ENCODE measurements around the gene ERLEC1. TPM values are rescaled to one million over a fixed set of nuclear protein-coding genes. Genes with fewer than 3 reads are reported as not detected.

ERLEC1 gene
- total and polyA plus RNA-seq, 2 of the 4 experiments (the other 2 are of a cell fraction): 40.3 to 53.4 TPM

- Histone ChIP-seq H3K9me3 (ENCODE audit: control insufficient read depth, insufficient read depth, low read length) (no peaks in the 10 kb centered on the region), H3K4me2 (ENCODE audit: low read depth, low read length) (no peak overlapping the region), H2BK5ac (ENCODE audit: low read depth, low read length, poor library complexity, severe bottlenecking) (no peak overlapping the region), H3K27ac (ENCODE audit: insufficient read depth, low read length) (no peak overlapping the region), H2BK20ac (ENCODE audit: low read depth, low read length) (no peak overlapping the region), H3K9ac (ENCODE audit: low read depth, low read length) (no peak overlapping the region), H3K79me1 (ENCODE audit: low read depth in 1 of 2, low read length in 2 of 2) (no peaks in the 10 kb centered on the region), H3K36me3 (ENCODE audit: control insufficient read depth, insufficient read depth, low read length) (no peaks in the 10 kb centered on the region), H4K5ac (ENCODE audit: low read depth, low read length) (no peak overlapping the region), H2AFZ (replicated peaks; ENCODE audit: low read length, poor library complexity) (no peak overlapping the region), H2AK9ac (replicated peaks; ENCODE audit: low read depth, low read length, poor library complexity) (no peak overlapping the region), H4K91ac (ENCODE audit: insufficient read depth, low read depth, low read length) (no peak overlapping the region), H3K23ac (ENCODE audit: low read depth, low read length) (no peak overlapping the region), H2BK15ac (ENCODE audit: low read depth, low read length) (no peak overlapping the region), H2AK5ac (ENCODE audit: low read depth, low read length) (no peak overlapping the region), H3K4me1 (ENCODE audit: control insufficient read depth, insufficient read depth, low read length) (0 out of 2 replicates have a peak, but pooled peaks cover 5% of the 10 kb centered on the region), H3K14ac (replicated peaks; ENCODE audit: low read depth, low read length) (no peak overlapping the region), H4K8ac (ENCODE audit: low read depth in 2 of 2, low read length in 2 of 2) (no peak overlapping the region), H3K4me3 (ENCODE audit: insufficient read depth, low read depth, low read length) (no peak overlapping the region), H3K56ac (ENCODE audit: extremely low read depth, insufficient read depth, low read length) (no peak overlapping the region), H3K4ac (ENCODE audit: low read depth, low read length) (no peak overlapping the region), H2BK120ac (ENCODE audit: low read depth, low read length) (no peak overlapping the region), H3K27me3 (ENCODE audit: control insufficient read depth, insufficient read depth, low read length) (no peaks in the 10 kb centered on the region), H4K20me1 (ENCODE audit: insufficient read depth, low read length) (no peaks in the 10 kb centered on the region), H3K9me1 (ENCODE audit: insufficient read depth, low read length) (no peaks in the 10 kb centered on the region), H3K18ac (ENCODE audit: low read depth, low read length) (no peak overlapping the region)
- ChIA-PET POLR2A (ENCODE audit: unreplicated experiment) (no interaction called here), CTCF (no interaction called here)
- TF ChIP-seq CTCF (conservative IDR thresholded peaks at IDR 0.05; ENCODE audit: low read depth, low read length): no peak
- TF ChIP-seq CEBPB (IDR thresholded peaks at IDR 0.05; ENCODE audit: low read depth, low read length): no peak
- no peak for TF ChIP-seq MAZ (IDR thresholded peaks at IDR 0.05; ENCODE audit: borderline replicate concordance, low read depth, low read length)
- no peak for TF ChIP-seq FOS (IDR thresholded peaks at IDR 0.05; ENCODE audit: low read depth, low read length)
- TF ChIP-seq MXI1 (IDR thresholded peaks at IDR 0.05; ENCODE audit: borderline replicate concordance, low read depth, low read length): no peak
- no peak for TF ChIP-seq BHLHE40 (IDR thresholded peaks at IDR 0.05; ENCODE audit: low read depth, low read length)
- no peak for TF ChIP-seq POLR2A (IDR thresholded peaks at IDR 0.05; ENCODE audit: low read depth, low read length)
- no peak for TF ChIP-seq SMC3 (IDR thresholded peaks at IDR 0.05; ENCODE audit: low read depth, low read length)
- TF ChIP-seq MAFK (IDR thresholded peaks at IDR 0.05; ENCODE audit: low read depth, low read length): no peak
- no peak for TF ChIP-seq NFE2L2 (IDR thresholded peaks at IDR 0.05; ENCODE audit: low read depth, low read length)
- no peak for TF ChIP-seq RCOR1 (IDR thresholded peaks at IDR 0.05; ENCODE audit: insufficient replicate concordance, low read length)
- no peak for TF ChIP-seq RFX5 (IDR thresholded peaks at IDR 0.05; ENCODE audit: low read depth, low read length)
- intact Hi-C loops (cut with micrococcal nuclease): no loop called here
- in situ Hi-C loops (cut with MboI; ENCODE audit: low sequenced_read_pairs): no loop called here
- 70 to 100% methylated on average over 2 to 8 of the region's 11 CpGs for WGBS, 2 experiments (ENCODE audit: extremely low coverage in 2 of 2, insufficient read length in 1 of 2)
- BruUV-seq (replicated peaks): no TSS peak
- DNase-seq: no peak
- dilution Hi-C loops (cut with HindIII; ENCODE audit: low sequenced_read_pairs, unreplicated experiment): no loop called here
- no peak for ATAC-seq (ENCODE audit: low read depth)
Measured at GRCh38 chr2:53829273-53829979, 42.6 kb downstream of the ERLEC1 start.
